ENCODE data around the gene SYTL2.
"Not testable (repeated sequence)": the region's sequence is repeated elsewhere in the genome, so short reads cannot be mapped to it uniquely, and the experiment has no call there.

The SYTL2 gene, protein sequence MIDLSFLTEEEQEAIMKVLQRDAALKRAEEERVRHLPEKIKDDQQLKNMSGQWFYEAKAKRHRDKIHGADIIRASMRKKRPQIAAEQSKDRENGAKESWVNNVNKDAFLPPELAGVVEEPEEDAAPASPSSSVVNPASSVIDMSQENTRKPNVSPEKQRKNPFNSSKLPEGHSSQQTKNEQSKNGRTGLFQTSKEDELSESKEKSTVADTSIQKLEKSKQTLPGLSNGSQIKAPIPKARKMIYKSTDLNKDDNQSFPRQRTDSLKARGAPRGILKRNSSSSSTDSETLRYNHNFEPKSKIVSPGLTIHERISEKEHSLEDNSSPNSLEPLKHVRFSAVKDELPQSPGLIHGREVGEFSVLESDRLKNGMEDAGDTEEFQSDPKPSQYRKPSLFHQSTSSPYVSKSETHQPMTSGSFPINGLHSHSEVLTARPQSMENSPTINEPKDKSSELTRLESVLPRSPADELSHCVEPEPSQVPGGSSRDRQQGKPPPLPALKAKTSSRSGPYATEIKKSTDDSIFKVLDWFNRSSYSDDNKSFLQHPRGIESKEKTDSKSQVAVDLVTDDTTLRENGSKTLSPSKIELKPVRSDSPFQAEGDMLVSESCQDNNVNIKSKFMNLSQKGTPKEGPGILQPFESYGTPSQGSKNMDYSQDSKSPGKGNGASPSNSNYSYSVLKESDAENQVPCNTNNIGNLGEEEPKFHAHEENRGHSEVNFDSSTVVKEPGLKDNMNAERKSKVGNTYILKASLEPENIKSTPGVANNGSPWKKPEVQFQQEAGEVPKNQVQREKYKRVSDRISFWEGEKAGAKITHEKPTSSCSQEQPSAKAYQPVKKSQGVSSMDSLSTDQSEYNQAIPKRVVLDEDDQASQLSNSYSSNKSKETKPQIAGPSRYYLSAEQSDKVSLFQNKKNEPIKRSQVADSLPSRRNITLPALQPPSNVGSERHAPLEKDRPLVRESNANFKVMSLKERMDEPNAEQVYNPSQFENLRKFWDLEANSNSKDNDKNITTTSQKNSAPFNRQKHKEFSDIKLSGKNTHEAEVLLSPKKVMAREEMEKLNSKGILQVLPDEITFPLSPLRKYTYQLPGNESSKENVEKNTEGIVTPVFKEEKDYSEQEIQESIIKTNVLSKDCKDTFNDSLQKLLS (N-terminal part only)

DNA sequence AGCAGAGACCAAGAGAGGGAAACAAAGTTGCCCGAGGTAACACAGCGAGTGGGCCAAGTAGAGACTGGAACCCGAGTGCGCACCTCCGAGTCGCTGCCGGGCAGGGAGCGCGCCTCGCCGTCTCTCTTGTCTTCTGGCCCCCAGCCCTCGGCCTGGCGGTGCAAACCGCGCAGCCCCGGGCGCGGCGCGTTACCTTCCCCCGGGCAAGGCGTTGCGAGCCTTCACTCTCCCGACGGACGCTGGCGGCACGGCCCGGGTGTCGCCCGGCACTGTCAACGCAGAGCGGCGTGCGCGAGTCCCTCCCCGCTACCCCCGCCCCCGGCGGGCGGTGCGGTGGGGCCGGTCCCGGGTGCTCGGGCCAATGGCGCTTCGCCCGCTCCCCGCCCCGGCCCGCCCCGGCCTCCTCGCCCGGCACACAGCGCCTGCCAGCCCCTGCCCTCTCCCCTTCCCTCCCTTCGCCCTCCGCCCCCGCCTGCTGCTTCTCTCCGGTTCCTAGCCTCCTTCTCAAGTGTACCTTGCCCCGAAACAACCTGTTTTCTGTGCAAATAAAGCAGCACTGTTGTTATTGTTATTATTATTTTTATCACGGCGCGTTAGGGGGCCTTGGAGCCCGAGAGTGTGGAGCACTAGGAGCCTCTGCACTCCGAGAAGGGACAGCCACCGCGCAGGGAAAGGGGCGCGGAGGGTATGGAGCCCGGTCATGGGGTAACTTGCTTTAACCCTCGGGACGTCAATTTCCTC, at the start of gene SYTL2:
Gene SYTL2 (minus strand): TSS at position 271 of the 741 bp plus-strand sequence. CDS start 53,416 bp downstream, outside the sequence.
- peak; percentile 84 for DNase-seq

DNA sequence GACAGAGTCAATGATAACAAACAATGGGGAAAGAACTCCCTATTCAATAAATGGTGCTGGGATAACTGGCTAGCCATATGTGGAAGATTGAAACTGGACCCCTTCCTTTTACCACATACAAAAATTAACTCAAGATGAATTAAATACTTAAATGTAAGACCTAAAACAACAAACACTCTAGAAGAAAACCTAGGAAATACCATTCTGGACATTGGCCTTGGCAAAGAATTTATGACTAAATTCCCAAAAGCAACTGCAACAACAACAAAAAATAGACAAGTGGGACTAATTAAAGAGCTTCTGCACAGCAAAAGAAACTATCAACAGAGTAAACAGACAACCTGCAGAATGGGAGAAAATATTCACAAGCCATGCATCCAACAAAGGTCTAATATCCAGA, 48.6 kb upstream of the SYTL2 start:
- DNase-seq, result not testable (repeated sequence)

DNA sequence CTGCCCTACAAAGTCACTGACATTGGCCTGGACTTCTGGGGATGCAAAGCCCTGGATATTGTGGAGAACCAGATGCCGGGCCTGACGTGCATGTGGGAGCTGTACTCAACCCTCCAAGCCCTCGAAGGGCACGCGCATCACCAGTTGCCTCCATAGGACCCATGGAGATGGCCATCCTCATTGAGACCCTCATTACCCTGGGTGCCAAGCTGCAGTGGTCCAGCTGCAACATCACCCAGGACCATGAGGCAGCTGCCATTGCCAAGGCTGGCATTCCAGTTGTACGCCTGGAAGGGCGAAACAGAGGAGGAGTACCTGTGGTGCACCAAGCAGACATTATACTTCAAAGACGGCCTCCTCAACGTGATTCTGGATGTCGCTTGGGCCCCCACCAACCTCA, 46.2 kb upstream of the SYTL2 start:
- no peak for DNase-seq

DNA sequence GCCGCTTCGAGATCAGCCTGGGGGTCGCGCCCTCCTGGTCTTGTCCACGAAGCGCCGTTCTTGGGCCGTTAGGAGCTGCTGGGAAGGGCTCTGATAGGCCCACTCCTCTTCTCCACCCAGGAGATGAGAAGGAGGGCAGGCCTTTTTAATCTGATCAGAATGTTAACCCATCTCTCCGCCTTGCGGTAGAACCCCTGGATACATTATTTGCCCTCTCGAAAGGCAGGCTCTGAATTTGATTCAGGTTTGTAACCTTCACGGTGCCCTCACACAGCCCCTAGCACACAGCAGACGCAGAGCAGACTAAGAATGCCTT, 44.4 kb upstream of the SYTL2 start, which contains the start of gene CCDC83:
Gene CCDC83 (plus strand): TSS at position 43 of the 316 bp plus-strand sequence. CDS start 9,741 bp downstream, outside the sequence.
- DNase-seq, result no peak

DNA sequence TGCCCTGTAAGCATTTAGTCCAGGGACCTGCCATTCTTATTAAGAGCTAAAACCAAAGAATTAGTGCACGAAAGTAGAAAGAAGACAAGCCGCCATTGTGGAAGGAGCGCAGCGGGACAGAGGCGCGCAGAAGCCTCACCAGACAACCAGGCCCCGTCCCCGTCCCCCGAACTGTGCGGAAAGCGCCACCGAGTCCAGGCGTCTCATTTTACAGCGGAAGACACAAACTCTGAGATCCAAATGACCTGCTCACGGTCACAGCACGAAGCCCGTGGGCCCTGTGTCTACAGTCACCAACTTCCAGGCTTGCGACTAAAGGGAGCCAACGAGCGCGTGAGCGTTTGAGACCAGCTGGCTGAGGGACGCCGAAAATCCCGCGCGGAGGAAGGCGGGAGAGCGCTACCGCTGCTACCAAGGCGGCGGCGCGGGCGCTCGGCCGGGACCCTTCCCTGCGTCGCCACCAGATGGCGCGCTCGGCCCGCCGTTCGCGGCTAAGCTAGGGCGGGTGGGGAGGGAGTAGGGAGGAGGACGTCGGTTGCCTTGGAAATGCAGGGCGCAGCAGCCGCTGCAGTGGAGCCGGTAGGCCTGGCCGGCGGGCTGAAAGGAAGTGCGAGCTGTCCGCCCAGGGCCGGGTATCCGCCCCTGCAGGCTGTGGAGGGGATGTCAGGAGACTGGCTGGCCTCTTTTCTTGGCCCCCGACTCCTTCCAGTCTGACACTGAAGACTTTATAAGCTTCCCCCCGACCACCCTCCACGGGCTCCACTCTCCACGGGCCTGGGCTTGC, 43.8 kb upstream of the SYTL2 start:
- peak; percentile 96 for DNase-seq

DNA sequence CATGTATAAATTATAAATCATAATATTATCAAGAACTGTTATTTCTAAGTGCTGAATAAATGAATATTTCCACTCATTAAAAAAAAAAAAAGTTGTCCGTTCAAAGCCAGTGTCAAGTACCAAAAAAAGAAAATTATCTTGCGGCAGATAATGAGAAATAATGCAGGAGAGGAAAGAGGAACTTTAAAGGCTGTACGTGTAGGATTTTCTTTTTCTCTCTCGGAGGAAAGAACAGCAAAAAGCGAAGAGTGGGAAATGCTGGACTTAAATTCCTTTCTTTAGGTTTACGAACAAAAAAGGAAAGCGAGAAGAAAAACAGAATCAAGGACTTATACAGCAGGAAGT, 43.2 kb upstream of the SYTL2 start:
- no peak for DNase-seq

DNA sequence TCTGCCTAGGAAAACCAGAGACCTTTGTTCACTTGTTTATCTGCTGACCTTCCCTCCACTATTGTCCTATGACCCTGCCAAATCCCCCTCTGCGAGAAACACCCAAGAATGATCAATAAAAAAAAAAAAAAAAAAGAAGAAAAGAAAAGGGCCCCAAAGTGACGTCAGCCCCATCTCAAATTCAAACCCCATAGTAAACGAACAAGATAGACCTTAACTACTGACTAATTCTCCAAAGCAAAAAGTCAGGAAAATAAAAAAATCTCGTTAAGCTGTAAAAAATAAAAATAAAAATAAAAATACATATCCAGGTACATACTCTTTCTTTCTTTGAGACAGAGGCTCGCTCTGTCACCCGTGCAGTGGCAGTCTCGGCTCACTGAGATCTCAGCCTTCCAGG, 42.6 kb upstream of the SYTL2 start:
- not testable (repeated sequence) for DNase-seq

DNA sequence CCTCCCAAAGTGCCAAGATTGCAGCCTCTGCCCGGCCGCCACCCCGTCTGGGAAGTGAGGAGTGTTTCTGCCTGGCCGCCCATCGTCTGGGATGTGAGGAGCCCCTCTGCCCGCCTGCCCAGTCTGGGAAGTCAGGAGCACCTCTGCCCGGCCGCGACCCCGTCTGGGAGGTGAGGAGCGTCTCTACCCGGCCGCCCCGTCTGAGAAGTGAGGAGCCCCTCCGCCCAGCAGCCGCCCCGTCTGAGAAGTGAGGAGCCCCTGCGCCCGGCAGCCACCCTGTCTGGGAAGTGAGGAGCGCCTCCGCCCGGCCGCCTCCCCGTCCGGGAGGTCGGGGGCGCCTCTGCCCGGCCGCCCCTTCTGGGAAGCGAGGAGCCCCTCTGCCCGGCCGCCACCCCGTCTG, 41.8 kb upstream of the SYTL2 start:
- not testable (repeated sequence) for DNase-seq

DNA sequence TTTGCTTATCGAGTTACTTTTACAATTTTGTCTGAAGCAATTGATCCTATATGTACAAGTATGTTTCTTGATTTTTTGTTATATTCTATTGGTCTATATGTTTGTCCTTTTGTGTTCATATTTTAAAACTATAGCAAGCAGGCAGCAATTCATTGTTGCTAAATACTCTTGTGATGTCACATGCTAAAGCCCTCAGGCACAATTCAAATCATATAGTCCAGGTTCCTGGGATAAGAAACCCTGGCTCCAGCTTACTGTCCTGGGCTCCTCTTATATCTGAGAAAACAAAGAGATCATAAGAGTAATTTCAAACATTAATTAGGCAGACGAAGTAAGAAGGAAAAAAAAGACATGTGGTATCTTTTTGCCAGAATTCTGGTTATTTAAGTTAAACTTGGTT, 37.6 kb upstream of the SYTL2 start:
- no peak for DNase-seq

DNA sequence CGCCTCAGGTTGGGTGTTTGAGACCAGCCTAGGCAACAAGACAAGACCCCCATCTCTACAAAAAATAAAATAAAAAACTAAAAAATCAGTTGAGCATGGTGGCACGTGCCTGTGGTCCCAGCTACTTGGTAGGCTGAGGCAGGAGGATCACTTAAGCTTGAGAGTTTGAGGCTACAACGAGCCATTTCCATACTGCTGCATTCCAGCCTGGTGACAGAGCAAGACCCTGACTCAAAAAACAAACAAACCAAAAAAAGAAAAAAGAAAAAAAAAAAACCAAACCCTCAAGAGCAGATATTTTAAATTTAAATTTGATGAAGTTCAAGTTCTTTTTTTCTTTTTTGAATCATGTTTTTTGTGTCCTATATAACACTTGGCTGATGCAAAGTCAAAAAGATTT, 37.1 kb upstream of the SYTL2 start:
- DNase-seq, result no peak

DNA sequence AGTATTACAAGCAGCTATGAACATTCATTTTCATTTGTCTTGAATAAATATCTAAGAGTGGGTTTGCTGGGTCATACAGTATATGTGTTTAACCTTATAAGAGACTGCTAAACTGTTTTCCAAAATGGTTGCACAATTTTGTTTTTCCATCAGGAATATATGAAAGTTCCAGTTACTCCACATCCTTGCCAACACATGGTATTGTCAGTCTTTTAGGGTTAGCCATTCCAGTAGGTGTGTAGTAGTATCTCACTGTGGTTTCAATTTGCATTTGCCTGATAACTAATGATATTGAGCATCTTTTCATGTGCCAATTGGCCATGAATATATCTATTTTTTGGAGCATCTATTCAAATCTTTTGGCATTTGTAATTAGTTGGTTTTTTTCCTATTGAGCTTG, 36.5 kb upstream of the SYTL2 start:
- DNase-seq, result no peak

DNA sequence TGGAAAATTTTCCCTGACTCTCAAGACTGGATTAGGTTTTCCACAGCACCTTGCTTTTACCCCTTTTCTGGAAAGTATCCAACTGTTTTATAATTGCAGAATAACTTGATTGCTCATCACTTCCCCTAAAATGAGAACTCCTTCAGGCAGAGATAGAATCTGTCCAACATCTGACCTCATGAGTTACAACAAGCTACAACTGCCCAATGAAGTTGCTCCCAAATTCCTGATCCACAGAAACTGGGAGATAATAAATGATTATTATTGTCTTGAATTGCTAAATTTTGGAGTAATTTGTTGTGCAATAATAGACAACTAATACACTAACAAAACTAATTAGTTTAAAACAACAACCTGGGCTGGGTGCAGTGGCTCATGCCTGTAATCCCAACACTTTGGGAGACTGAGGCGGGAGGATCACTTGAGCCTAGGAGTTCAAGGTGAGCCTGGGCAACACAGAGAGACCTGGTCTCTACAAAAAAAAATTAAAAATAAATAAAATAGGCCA, 34.2 kb upstream of the SYTL2 start:
- no peak for DNase-seq

DNA sequence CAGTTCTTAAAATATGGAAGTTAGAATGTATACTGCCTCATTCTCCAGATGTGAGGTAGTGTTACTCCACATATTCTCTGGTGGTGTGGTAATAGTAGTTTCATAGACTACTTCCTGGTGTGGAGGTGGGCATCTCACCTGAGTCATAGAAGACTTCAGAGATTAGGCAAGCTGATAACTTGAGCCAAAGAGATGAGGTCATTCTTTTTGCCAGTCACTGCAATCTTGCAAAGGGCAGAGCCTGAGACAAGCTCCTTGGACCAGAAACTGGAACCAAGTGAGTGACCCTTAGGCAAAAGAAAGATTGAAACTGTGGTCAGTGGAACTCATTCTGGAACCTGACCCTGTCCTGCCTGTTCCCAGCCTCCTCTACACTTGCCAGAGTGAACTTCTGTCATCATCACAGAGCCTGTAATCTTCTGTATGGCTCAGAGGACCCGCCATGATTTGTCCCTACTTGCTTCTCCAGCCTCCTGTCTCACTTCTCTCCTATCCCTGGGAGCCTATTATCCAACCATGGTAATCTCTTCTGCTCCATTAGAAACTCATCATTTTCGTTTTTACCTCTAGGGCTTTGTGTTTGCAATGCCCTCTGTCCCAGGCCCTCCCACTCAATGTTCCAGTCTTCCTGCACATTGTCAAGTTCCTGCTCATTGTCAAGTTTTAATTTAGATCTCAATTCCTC, 33.6 kb upstream of the SYTL2 start:
- DNase-seq, result peak; percentile 47

DNA sequence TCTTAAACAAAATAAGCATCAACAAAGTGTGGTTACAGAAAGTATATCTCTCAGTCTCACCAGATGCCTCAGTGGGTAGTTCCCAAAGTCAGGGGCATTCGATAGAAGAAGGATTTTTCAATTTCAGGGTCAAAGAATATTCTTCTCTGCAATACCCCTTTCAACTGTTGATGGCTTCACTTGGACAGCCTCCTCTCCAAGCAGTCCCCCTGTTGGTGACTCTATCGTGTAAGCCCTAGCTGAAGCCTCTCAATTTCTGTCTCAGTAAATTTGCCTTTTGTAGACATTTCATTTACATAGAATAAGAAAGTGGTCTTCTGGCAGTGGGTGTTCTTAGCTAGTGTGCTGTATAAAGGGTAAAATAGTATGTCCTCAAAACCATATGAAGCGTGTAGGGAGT, 33.0 kb upstream of the SYTL2 start:
- no peak for DNase-seq

DNA sequence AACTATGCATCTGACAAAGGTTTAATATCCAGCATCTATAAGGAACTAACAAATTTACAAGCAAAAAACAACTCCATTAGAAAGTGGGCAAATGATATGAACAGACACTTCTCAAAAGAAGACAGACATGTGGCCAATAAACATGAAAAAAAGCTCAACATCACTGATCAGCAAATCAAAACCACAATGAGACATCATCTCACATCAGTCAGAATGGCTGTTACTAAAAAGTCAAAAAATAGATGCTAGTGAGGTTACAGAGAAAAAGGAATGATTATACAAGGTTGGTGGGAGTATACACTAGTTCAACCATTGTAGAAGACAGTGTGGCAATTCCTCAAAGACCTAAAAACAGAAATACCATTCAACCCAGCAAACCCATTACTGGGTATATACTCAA, 30.0 kb upstream of the SYTL2 start:
- not testable (repeated sequence) for DNase-seq

DNA sequence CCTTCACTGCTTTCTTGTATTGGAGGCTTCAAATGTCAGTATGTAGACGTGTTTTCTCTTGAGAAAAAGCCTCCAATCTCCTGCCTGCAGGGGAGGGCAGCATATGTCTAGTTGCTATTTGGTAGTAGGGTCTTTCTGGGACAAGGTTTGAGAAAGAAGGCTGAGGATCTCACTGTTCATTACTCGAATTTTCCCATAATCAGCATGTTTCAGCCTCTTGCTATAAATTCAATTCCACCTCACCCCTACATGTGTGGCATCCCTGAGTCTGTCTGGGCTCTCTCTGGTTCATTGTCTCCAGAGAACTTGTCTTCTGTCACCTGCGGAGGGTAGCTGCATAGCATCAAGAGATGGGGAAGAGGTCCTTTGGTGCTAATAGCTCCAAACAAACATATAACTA, 24.8 kb upstream of the SYTL2 start:
- no peak for DNase-seq

DNA sequence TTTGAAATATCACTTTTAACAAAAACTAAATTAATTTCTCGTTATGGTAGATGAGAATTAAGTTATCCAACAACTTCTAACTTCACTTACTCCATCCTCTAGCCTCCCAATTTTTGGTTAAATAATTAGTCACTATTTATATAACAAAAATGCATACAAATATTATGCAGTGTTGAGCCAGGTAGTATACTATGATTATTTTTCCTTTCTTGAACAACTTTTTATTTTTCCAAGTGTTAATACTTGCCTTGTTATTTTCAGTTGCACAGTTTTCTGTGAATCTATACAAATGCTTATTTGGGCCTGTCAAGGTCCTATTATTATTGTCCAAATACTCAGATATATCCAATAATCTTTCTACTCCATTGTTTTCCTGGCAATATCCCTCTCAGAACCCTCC, 24.3 kb upstream of the SYTL2 start:
- no peak for DNase-seq

DNA sequence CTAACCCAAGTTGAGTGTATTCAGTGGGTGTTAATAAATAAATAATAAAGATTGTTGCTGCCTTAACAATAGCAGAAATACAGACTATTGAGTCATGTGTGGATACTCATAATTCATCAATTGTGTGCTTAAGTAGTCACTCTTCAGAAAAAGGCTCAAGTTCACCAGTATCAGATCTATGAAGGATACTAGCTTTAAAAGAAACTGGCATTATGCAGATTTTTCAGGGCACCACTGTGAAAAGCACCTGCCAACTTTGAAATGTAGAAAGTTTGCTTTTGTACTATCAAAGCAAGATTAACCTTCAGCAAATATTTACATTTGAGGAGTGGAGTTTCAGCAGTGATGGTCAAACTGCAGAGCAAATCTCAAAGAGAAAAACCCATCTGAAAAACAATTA, 20.1 kb upstream of the SYTL2 start:
- no peak for DNase-seq

DNA sequence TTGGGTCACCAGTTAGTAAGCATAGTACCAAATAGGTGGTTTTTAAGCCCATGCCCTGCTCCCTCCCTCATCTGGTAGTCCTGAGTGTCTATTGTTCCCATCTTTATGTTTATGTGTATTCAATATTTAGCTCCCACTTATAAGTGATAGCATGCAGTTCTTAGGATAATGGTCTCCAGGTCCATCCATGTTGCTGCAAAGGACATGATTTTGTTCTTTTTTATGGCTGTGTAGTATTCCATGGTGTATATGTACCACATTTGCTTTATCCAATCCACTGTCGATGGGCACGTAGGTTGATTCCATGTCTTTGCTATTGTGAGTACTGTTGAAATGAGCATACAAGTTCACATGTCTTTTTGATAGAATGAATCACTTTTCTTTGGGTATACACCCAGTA, 18.2 kb upstream of the SYTL2 start:
- no peak for DNase-seq

DNA sequence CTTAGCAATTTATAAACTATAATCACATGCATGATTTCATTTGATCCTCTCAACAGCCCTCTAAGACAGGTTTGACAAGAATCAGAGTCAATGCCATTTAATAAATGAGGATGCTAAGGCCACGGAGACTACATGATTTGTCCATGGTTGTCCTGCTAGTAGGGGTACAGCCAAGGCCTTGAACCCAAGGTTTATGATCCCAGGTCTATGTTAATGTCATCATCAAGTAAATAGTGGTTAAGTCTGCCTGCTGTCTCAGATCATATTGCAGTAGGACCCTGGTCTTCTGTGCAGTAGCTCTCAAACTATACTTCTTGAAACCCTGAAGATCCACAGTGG, 17.7 kb upstream of the SYTL2 start:
- no peak for DNase-seq
